SU-DHL-6 (cell line): ENCODE data around the gene USP17L30.
"Not testable (repeated sequence)": the region's sequence is repeated elsewhere in the genome, so short reads cannot be mapped to it uniquely, and the experiment has no call there.

Experiments used
- H2AFZ ChIP-seq: fragments of 200-600 bp; sonication (generic); 2 replicates; pipeline ENCODE4 v1.6.1; 2014; ENCODE audit warnings: low read depth, mild to moderate bottlenecking, moderate library complexity, mixed read lengths, antibody characterized with exemption, low read length; ENCODE audit not compliant: severe bottlenecking
- H3F3A ChIP-seq: fragments of 200-600 bp; shearing (Covaris generic); 2 replicates; pipeline ENCODE4 v1.6.0; 2016; ENCODE audit warnings: antibody characterized with exemption, mild to moderate bottlenecking; ENCODE audit not compliant: insufficient read depth
- H3K27ac ChIP-seq: fragments of 200-600 bp; sonication (generic); 2 replicates; pipeline ENCODE4 v1.5.1; 2016; ENCODE audit warnings: low read depth, mild to moderate bottlenecking, low read length, moderate library complexity, mixed read lengths
- H3K27me3 ChIP-seq: fragments of 200-600 bp; sonication (generic), shearing (Covaris generic); 2 replicates; pipeline ENCODE4 v1.6.0; 2014; ENCODE audit warnings: mild to moderate bottlenecking, low read length
- H3K36me3 ChIP-seq: fragments of 200-600 bp; sonication (generic); 2 replicates; pipeline ENCODE4 v1.6.1; 2014; ENCODE audit warnings: mild to moderate bottlenecking, low read length, mixed read lengths
- H3K4me2 ChIP-seq: fragments of 300-600, 200-600 bp; shearing (Covaris generic), sonication (generic); 2 replicates; pipeline ENCODE4 v1.6.0; 2014; ENCODE audit warnings: low read length, low read depth, mild to moderate bottlenecking; ENCODE audit not compliant: poor library complexity, severe bottlenecking
- H3K4me3 ChIP-seq: fragments of 200-600 bp; sonication (generic); 2 replicates; pipeline ENCODE4 v1.5.1; 2014; ENCODE audit warnings: antibody characterized with exemption, low read length, mild to moderate bottlenecking, mixed read lengths; ENCODE audit not compliant: insufficient read depth, poor library complexity, severe bottlenecking
- H3K79me2 ChIP-seq: fragments of 200-600 bp; sonication (generic); 2 replicates; pipeline ENCODE4 v1.6.1; 2014; ENCODE audit warnings: mild to moderate bottlenecking, low read length, moderate library complexity; ENCODE audit not compliant: insufficient read depth
- H3K9ac ChIP-seq: fragments of 200-600 bp; sonication (generic); 2 replicates; pipeline ENCODE4 v1.7.0; 2014; ENCODE audit warnings: mild to moderate bottlenecking, low read length
- H3K9me2 ChIP-seq: fragments of 200-600 bp; sonication (generic); replicated peaks from 2 replicates; pipeline ENCODE4 v1.6.1; 2014; ENCODE audit warnings: low read length; ENCODE audit not compliant: insufficient read depth
- H3K9me3 ChIP-seq: fragments of 200-600 bp; sonication (generic); 2 replicates; pipeline ENCODE4 v1.6.1; 2014; ENCODE audit warnings: low read length, mixed read lengths; ENCODE audit not compliant: insufficient read depth
- H4K20me1 ChIP-seq: fragments of 200-600 bp; sonication (generic); 2 replicates; pipeline ENCODE4 v1.6.1; 2014; ENCODE audit warnings: low read depth, mild to moderate bottlenecking, antibody characterized with exemption, low read length, moderate library complexity, mixed read lengths

Gene USP17L30

GRCh38 chr4:9362829-9363228, at the start of gene USP17L30:
Gene USP17L30, plus strand, starts transcription at chr4:9363129. Its CDS starts 0 bp downstream, at chr4:9363129.
- H3K9me2 ChIP-seq, H3K79me2 ChIP-seq, H3K27ac ChIP-seq, H3F3A ChIP-seq, H2AFZ ChIP-seq, H3K36me3 ChIP-seq, H3K9ac ChIP-seq, H3K4me2 ChIP-seq, H3K4me3 ChIP-seq, H4K20me1 ChIP-seq, H3K9me3 ChIP-seq, H3K27me3 ChIP-seq: not testable (repeated sequence)

GRCh38 chr4:9324191-9324590, 38.7 kb upstream of the USP17L30 start:
- not testable (repeated sequence) for H3K27me3 ChIP-seq, H3K27ac ChIP-seq, H3K4me2 ChIP-seq, H3K9me3 ChIP-seq, H3K9ac ChIP-seq, H3K9me2 ChIP-seq, H3K36me3 ChIP-seq, H4K20me1 ChIP-seq, H2AFZ ChIP-seq, H3K79me2 ChIP-seq, H3K4me3 ChIP-seq, H3F3A ChIP-seq

GRCh38 chr4:9324865-9325264, 38.1 kb upstream of the USP17L30 start, which contains the start of gene USP17L24:
Gene USP17L24, plus strand, starts transcription at chr4:9325165. Its CDS starts 0 bp downstream, at chr4:9325165.
- H3K27ac ChIP-seq, H3K9me2 ChIP-seq, H3K4me3 ChIP-seq, H3K4me2 ChIP-seq, H3K27me3 ChIP-seq, H4K20me1 ChIP-seq, H3K9me3 ChIP-seq, H3K36me3 ChIP-seq, H2AFZ ChIP-seq, H3K79me2 ChIP-seq, H3K9ac ChIP-seq, H3F3A ChIP-seq: not testable (repeated sequence)

GRCh38 chr4:9329611-9330010, 33.3 kb upstream of the USP17L30 start, which contains the start of gene USP17L25:
Gene USP17L25, plus strand, starts transcription at chr4:9329911. Its CDS starts 0 bp downstream, at chr4:9329911.
- H3K27me3 ChIP-seq, H3K36me3 ChIP-seq, H2AFZ ChIP-seq, H3F3A ChIP-seq, H3K9me3 ChIP-seq, H3K4me2 ChIP-seq, H3K9ac ChIP-seq, H3K27ac ChIP-seq, H3K9me2 ChIP-seq, H3K79me2 ChIP-seq, H3K4me3 ChIP-seq, H4K20me1 ChIP-seq: not testable (repeated sequence)

- not testable (repeated sequence) for H3K27me3 ChIP-seq, H3K4me2 ChIP-seq, H3K36me3 ChIP-seq, H3F3A ChIP-seq, H3K9me2 ChIP-seq, H3K9me3 ChIP-seq, H3K4me3 ChIP-seq, H2AFZ ChIP-seq, H3K79me2 ChIP-seq, H3K27ac ChIP-seq, H3K9ac ChIP-seq, H4K20me1 ChIP-seq
These were observed 28.6 kb upstream of the USP17L30 start, which contains the start of gene USP17L26 for GRCh38 chr4:9334358-9334757. Gene USP17L26, plus strand, starts transcription at chr4:9334658. Its CDS starts 0 bp downstream, at chr4:9334658.

GRCh38 chr4:9339103-9339502, 23.8 kb upstream of the USP17L30 start, which contains the start of gene USP17L5:
Gene USP17L5, plus strand, starts transcription at chr4:9339403. Its CDS starts 0 bp downstream, at chr4:9339403.
- H3K79me2 ChIP-seq, H2AFZ ChIP-seq, H3F3A ChIP-seq, H4K20me1 ChIP-seq, H3K36me3 ChIP-seq, H3K4me2 ChIP-seq, H3K9me3 ChIP-seq, H3K9ac ChIP-seq, H3K27ac ChIP-seq, H3K4me3 ChIP-seq, H3K9me2 ChIP-seq, H3K27me3 ChIP-seq: not testable (repeated sequence)

- H3K27ac ChIP-seq, H3K79me2 ChIP-seq, H3F3A ChIP-seq, H3K9me3 ChIP-seq, H3K4me3 ChIP-seq, H3K36me3 ChIP-seq, H4K20me1 ChIP-seq, H2AFZ ChIP-seq, H3K9me2 ChIP-seq, H3K9ac ChIP-seq, H3K27me3 ChIP-seq, H3K4me2 ChIP-seq: not testable (repeated sequence)
These were observed 19.1 kb upstream of the USP17L30 start, which contains the start of gene USP17L27 for GRCh38 chr4:9343848-9344247. Gene USP17L27, plus strand, starts transcription at chr4:9344148. Its CDS starts 0 bp downstream, at chr4:9344148.

- not testable (repeated sequence) for H3K4me2 ChIP-seq, H3K4me3 ChIP-seq, H3K79me2 ChIP-seq, H3K9me3 ChIP-seq, H3K27me3 ChIP-seq, H3K27ac ChIP-seq, H3F3A ChIP-seq, H2AFZ ChIP-seq, H3K9me2 ChIP-seq, H3K9ac ChIP-seq, H3K36me3 ChIP-seq, H4K20me1 ChIP-seq
These were observed 14.3 kb upstream of the USP17L30 start, which contains the start of gene USP17L28 for GRCh38 chr4:9348593-9348992. Gene USP17L28, plus strand, starts transcription at chr4:9348893. Its CDS starts 0 bp downstream, at chr4:9348893.
